OCI-LY7 (cell line): ENCODE results near the gene TRIM7. TPM values are rescaled to one million over a fixed set of nuclear protein-coding genes. Genes with fewer than 3 reads are reported as not detected.
A peak's percentile ranks its signal among the peaks of the same experiment; 100 is the strongest.

ENCODE experiments used
- Bru-seq: library from RNA; stranded (reverse); fragments of 400-500 nt; gene quantifications from one replicate; lab custom pipeline; 2021; lab: Mats Ljungman, UMichigan
- BruChase-seq, 2 experiments: library from RNA; stranded (reverse); fragments of 400-500 nt; gene quantifications; one replicate each; lab custom pipeline; 2021; lab: Mats Ljungman, UMichigan
- BruUV-seq: library from RNA; stranded (reverse); fragments of 400-500 nt; replicated peaks from 2 replicates; lab custom pipeline; 2021; lab: Mats Ljungman, UMichigan
- CTCF ChIA-PET: fragments of 300-600 bp; sonication (Branson Sonifier 250); formaldehyde crosslinking; loops from one replicate; lab custom pipeline; 2022; ENCODE audit warnings: antibody characterized with exemption; ENCODE audit not compliant: unreplicated experiment; lab: Charles Lee
- POLR2A ChIA-PET: fragments of 300-600 bp; sonication (Branson Sonifier 250); formaldehyde crosslinking; loops from one replicate; lab custom pipeline; 2022; ENCODE audit warnings: antibody characterized with exemption; lab: Charles Lee
- DNase-seq: peaks from one replicate; pipeline ENCODE4 v3.0.0-alpha.2; 2015; ENCODE audit warnings: low spot score
- H2AFZ ChIP-seq: fragments of 200-600 bp; sonication (generic), shearing (Covaris generic); 2 replicates; pipeline ENCODE4 v1.6.1; 2014; ENCODE audit warnings: mild to moderate bottlenecking, antibody characterized with exemption, low read length, moderate library complexity
- H3K27ac ChIP-seq: fragments of 200-600 bp; sonication (generic); 2 replicates; pipeline ENCODE4 v1.5.1; 2014; ENCODE audit warnings: mixed run types, low read depth, mild to moderate bottlenecking, moderate library complexity, low read length, inconsistent platforms; ENCODE audit not compliant: poor library complexity, severe bottlenecking
- H3K36me3 ChIP-seq: fragments of 200-600 bp; sonication (generic); 2 replicates; pipeline ENCODE4 v1.6.1; 2014; ENCODE audit warnings: mild to moderate bottlenecking, antibody characterized with exemption, low read length, moderate library complexity, mixed read lengths; ENCODE audit not compliant: insufficient read depth
- H3K4me1 ChIP-seq: fragments of 200-600 bp; sonication (generic); 2 replicates; pipeline ENCODE4 v1.5.1; 2014; ENCODE audit warnings: mild to moderate bottlenecking, low read length; ENCODE audit not compliant: insufficient read depth, poor library complexity, severe bottlenecking
- H3K4me2 ChIP-seq: fragments of 200-600 bp; sonication (generic); 2 replicates; pipeline ENCODE4 v1.6.1; 2014; ENCODE audit warnings: mild to moderate bottlenecking, low read length
- H3K4me3 ChIP-seq: fragments of 200-600 bp; sonication (generic); 2 replicates; pipeline ENCODE4 v1.5.1; 2014; ENCODE audit warnings: mild to moderate bottlenecking, low read depth, low read length; ENCODE audit not compliant: poor library complexity, severe bottlenecking
- H3K79me2 ChIP-seq: fragments of 200-600 bp; sonication (generic); 2 replicates; pipeline ENCODE4 v1.6.1; 2016; ENCODE audit warnings: low read depth, mild to moderate bottlenecking, low read length, moderate library complexity, mixed read lengths; ENCODE audit not compliant: insufficient read depth
- H3K9me2 ChIP-seq: fragments of 200-600 bp; sonication (generic); 2 replicates; pipeline ENCODE4 v1.6.1; 2016; ENCODE audit warnings: mild to moderate bottlenecking, low read length, mixed read lengths; ENCODE audit not compliant: insufficient read depth
- H3K9me3 ChIP-seq: fragments of 200-600 bp; sonication (generic); 2 replicates; pipeline ENCODE4 v1.6.1; 2014; ENCODE audit warnings: mild to moderate bottlenecking, mixed run types, low read length, mixed read lengths
- H4K20me1 ChIP-seq: fragments of 200-600 bp; sonication (generic); 2 replicates; pipeline ENCODE4 v1.6.1; 2014; ENCODE audit warnings: mild to moderate bottlenecking, antibody characterized with exemption, low read length, moderate library complexity, mixed read lengths; ENCODE audit not compliant: insufficient read depth
- CTCF ChIP-seq: fragments of 200-600 bp; sonication (generic); conservative IDR thresholded peaks from 2 replicates; pipeline ENCODE4 v1.5.1; 2014; ENCODE audit warnings: mild to moderate bottlenecking, antibody characterized with exemption, low read length, moderate library complexity, mixed read lengths
- EZH2phosphoT487 ChIP-seq: fragments of 200-600 bp; sonication (generic); IDR thresholded peaks from 2 replicates; pipeline ENCODE4 v1.6.1; 2018; ENCODE audit warnings: low read depth, borderline replicate concordance, mild to moderate bottlenecking, mixed run types, antibody characterized with exemption, low read length, moderate library complexity, mixed read lengths
- intact Hi-C: fragments of 100-400 bp; cut with micrococcal nuclease; formaldehyde crosslinking; loops from one replicate; pipeline ENCODE4 v1.10.0; 2022; ENCODE audit not compliant: unreplicated experiment
- long read RNA-seq: library from polyadenylated mRNA; stranded (forward); transcript quantifications from one replicate; pipeline ENCODE4 v2.0.0, GENCODE V29; 2022
- total RNA-seq, 2 experiments: library from RNA; depleted of rRNA in 1 of 2; stranded (reverse); fragments of >200 nt in 1 of 2; shearing (Covaris generic) in 1 of 2; gene quantifications; 2 replicates each; pipeline ENCODE4 v1.2.3, GENCODE V29; 2014 to 2022

The TRIM7 gene
- total RNA-seq (2014; rRNA removed; shearing (Covaris generic)) (0.22 and 0.44 TPM in 2 replicates), total RNA-seq (2022) (1.8 and 2.2 TPM in 2 replicates), Bru-seq, nascent RNA (percentile 16 among the genes with signal in this experiment), BruChase-seq, experiment 1, labeled RNA remaining after a 6-hour chase (percentile 26 among the genes with signal in this experiment), BruChase-seq, experiment 2, labeled RNA remaining after a 2-hour chase (percentile 23 among the genes with signal in this experiment)
- long read RNA-seq: 0 reads

- H3K36me3 ChIP-seq: no peaks in the 10 kb centered on the region
- H2AFZ ChIP-seq: peak within 1 kb of the TSS; percentile 37; the same call in 1 of the 2 replicates
- no peaks in the 10 kb centered on the region for H3K9me3 ChIP-seq
- TF ChIP-seq CTCF (no peak), EZH2phosphoT487 (no peak)
- peak within 1 kb of the TSS; percentile 80 for H3K4me2 ChIP-seq
- H3K4me1 ChIP-seq: peaks cover 44% of the 10 kb centered on the region
- H3K79me2 ChIP-seq: no peaks in the 10 kb centered on the region
- intact Hi-C loops: no loop called here
- peak within 1 kb of the TSS; percentile 79 for H3K4me3 ChIP-seq
- no peaks in the 10 kb centered on the region for H4K20me1 ChIP-seq
- H3K27ac ChIP-seq: no peak within 1 kb of the TSS
- H3K9me2 ChIP-seq: no peaks in the 10 kb centered on the region
- no peak for DNase-seq
- BruUV-seq: no TSS peak
- ChIA-PET CTCF (no interaction called here), POLR2A (no interaction called here)
These were observed at the start of gene TRIM7 for GRCh38 chr5:181204826-181205760. TSS of gene TRIM7 (minus strand) at chr5:181205196. CDS start at chr5:181205110, 86 bp downstream.

- TSS peak; percentile 3 for BruUV-seq
- Histone ChIP-seq H3K79me2 (peaks cover 80% of the 10 kb centered on the region), H3K4me1 (peaks cover 54% of the 10 kb centered on the region), H3K4me3 (peak overlapping the region; percentile 89), H3K9me3 (no peaks in the 10 kb centered on the region), H2AFZ (no peak overlapping the region), H3K27ac (peak overlapping the region; percentile 51), H4K20me1 (no peaks in the 10 kb centered on the region), H3K4me2 (peak overlapping the region; percentile 98), H3K9me2 (no peaks in the 10 kb centered on the region), H3K36me3 (peaks cover 18% of the 10 kb centered on the region)
- ChIA-PET POLR2A (interaction anchor here (1.0 to 1.3 kb wide), 3 partner anchors 10 to 56 kb away, joined by 3 to 5 read pairs (median 5); partner anchors contain the start of gene TRIM52), CTCF (no interaction called here)
- no peak for DNase-seq
- intact Hi-C loops: loop anchor here (5.0 kb wide), 1 partner anchor 196 kb away; no protein-coding TSS in a partner anchor
- TF ChIP-seq CTCF (no peak), EZH2phosphoT487 (no peak)
These were observed 43.3 kb upstream of the TRIM7 start for GRCh38 chr5:181248277-181248676.
